GM12873 (cell line): ENCODE measurements around the gene IL36A.

ENCODE experiments used
- CTCF ChIP-seq: IDR thresholded peaks from 2 replicates; pipeline ENCODE4 v1.5.1; 2012; ENCODE audit warnings: low read depth, mild to moderate bottlenecking, moderate library complexity, low read length, control low read depth; ENCODE audit not compliant: insufficient read depth; ENCODE audit errors: missing control alignments

IL36A gene

GRCh38 chr2:113014067-113014466 lies 8.8 kb downstream of the IL36A start:
- no peak for TF ChIP-seq CTCF

- no peak for TF ChIP-seq CTCF
Measured at GRCh38 chr2:113015042-113015441, 9.8 kb downstream of the IL36A start.

GRCh38 chr2:113015655-113016054 lies 10.4 kb downstream of the IL36A start:
- no peak for TF ChIP-seq CTCF

- TF ChIP-seq CTCF = no peak
Measured at GRCh38 chr2:113018509-113018908, 13.2 kb downstream of the IL36A start.

GRCh38 chr2:113021312-113021711 lies 16.1 kb downstream of the IL36A start:
- TF ChIP-seq CTCF = no peak

GRCh38 chr2:113024764-113025163 lies 19.5 kb downstream of the IL36A start:
- TF ChIP-seq CTCF = no peak

GRCh38 chr2:113025737-113026136 lies 20.5 kb downstream of the IL36A start:
- TF ChIP-seq CTCF = no peak
